8988T (cell line): Measurements from ENCODE around the gene HTR1D.

Experiments
- DNase-seq: peaks from one replicate; pipeline ENCODE4 v3.0.0; 2011

The HTR1D gene

GRCh38 chr1:23184212-23184934 is 32.9 kb downstream of the HTR1D start:
- DNase-seq: no peak

GRCh38 chr1:23179862-23180261 is 37.4 kb downstream of the HTR1D start:
- no peak for DNase-seq

- DNase-seq: no peak
Observed at GRCh38 chr1:23178950-23179349, 38.4 kb downstream of the HTR1D start.

GRCh38 chr1:23178414-23178813 is 38.9 kb downstream of the HTR1D start:
- DNase-seq: no peak

- DNase-seq: peak; percentile 66
Observed at GRCh38 chr1:23177438-23178380, 39.6 kb downstream of the HTR1D start.

GRCh38 chr1:23177031-23177430 is 40.3 kb downstream of the HTR1D start:
- no peak for DNase-seq

- no peak for DNase-seq
Observed at GRCh38 chr1:23174426-23175110, 42.7 kb downstream of the HTR1D start.

GRCh38 chr1:23171181-23171755 is 46.0 kb downstream of the HTR1D start:
- DNase-seq: no peak

GRCh38 chr1:23169727-23170335 is 47.5 kb downstream of the HTR1D start:
- DNase-seq: no peak

- DNase-seq: no peak
Observed at GRCh38 chr1:23169195-23169575, 48.1 kb downstream of the HTR1D start.

GRCh38 chr1:23168445-23169194 is 48.7 kb downstream of the HTR1D start, which contains the start of gene LUZP1:
Gene LUZP1, minus strand, starts transcription at chr1:23168856.
- DNase-seq: peak; percentile 69

- peak; percentile 53 for DNase-seq
Observed at GRCh38 chr1:23168079-23168444, 49.2 kb downstream of the HTR1D start.

GRCh38 chr1:23167353-23168078 is 49.8 kb downstream of the HTR1D start:
- peak; percentile 51 for DNase-seq

- no peak for DNase-seq
Observed at GRCh38 chr1:23166854-23167253, 50.4 kb downstream of the HTR1D start.

- DNase-seq: no peak
Observed at GRCh38 chr1:23163395-23163794, 53.9 kb downstream of the HTR1D start.

- no peak for DNase-seq
Observed at GRCh38 chr1:23159963-23160877, 57.1 kb downstream of the HTR1D start.

- no peak for DNase-seq
Observed at GRCh38 chr1:23156940-23157339, 60.4 kb downstream of the HTR1D start.

GRCh38 chr1:23152966-23153684 is 64.2 kb downstream of the HTR1D start:
- DNase-seq: no peak

- DNase-seq: no peak
Observed at GRCh38 chr1:23150742-23151141, 66.6 kb downstream of the HTR1D start.
